GM12878 (cell line): ENCODE data around the gene SLC25A17. TPM values are rescaled to one million over a fixed set of nuclear protein-coding genes. Genes with fewer than 3 reads are reported as not detected.

Experiments
- ATAC-seq: fragments of 200-7000 bp; cut with Tn5 transposase; 3 replicates; pipeline ENCODE4 v1.9.1; 2020; ENCODE audit warnings: mild to moderate bottlenecking, moderate library complexity
- BruUV-seq: library from RNA; stranded (reverse); fragments of 400-500 nt; replicated peaks from 2 replicates; lab custom pipeline; 2021; lab: Mats Ljungman, UMichigan
- CTCF ChIA-PET: fragments of 300-600 bp; sonication (Branson Sonifier 250); formaldehyde crosslinking; extraction: SDS; loops from one replicate; lab custom pipeline; 2021; ENCODE audit warnings: inconsistent platforms; lab: Yijun Ruan, JAX
- POLR2A ChIA-PET: fragments of 350-600 bp; formaldehyde crosslinking; extraction: SDS; loops from one replicate; lab custom pipeline; 2021; ENCODE audit warnings: inconsistent platforms; lab: Charles Lee
- RAD21 ChIA-PET: fragments of 300-600 bp; sonication (Branson Sonifier 250); formaldehyde crosslinking; loops from one replicate; lab custom pipeline; 2023; ENCODE audit warnings: antibody characterized with exemption; ENCODE audit not compliant: unreplicated experiment; lab: Charles Lee
- SMC1A ChIA-PET: fragments of 300-600 bp; sonication (Branson Sonifier 250); formaldehyde crosslinking; loops from one replicate; lab custom pipeline; 2023; ENCODE audit not compliant: unreplicated experiment, uncharacterized antibody; lab: Charles Lee
- DNase-seq: peaks from one replicate; pipeline ENCODE4 v3.0.0-alpha.2; 2011; ENCODE audit warnings: low read depth, low spot score
- FAIRE-seq: peaks from 3 replicates; lab custom pipeline; 2011; peaks lifted over from hg19 to GRCh38; lab: Jason Lieb, UNC
- H2AFZ ChIP-seq: 2 replicates; pipeline ENCODE4 v1.6.0; 2011; ENCODE audit warnings: low read depth, low read length, control low read depth; ENCODE audit not compliant: control insufficient read depth
- H3K27ac ChIP-seq: 2 replicates; pipeline ENCODE4 v1.5.1; 2011; ENCODE audit warnings: control low read depth; ENCODE audit not compliant: control insufficient read depth, insufficient read depth
- H3K27me3 ChIP-seq, 2 experiments: replicated peaks in 1 of 2; 2 replicates each; pipeline versions ENCODE4 v1.6.0 to v1.6.1; 2011; ENCODE audit warnings: low read length in 1 of 2; ENCODE audit not compliant: control insufficient read depth in 2 of 2, insufficient read depth in 2 of 2
- H3K36me3 ChIP-seq, 2 experiments: 2 replicates each; pipeline ENCODE4 v1.5.1; 2011; ENCODE audit warnings: low read length in 1 of 2; ENCODE audit not compliant: control insufficient read depth in 2 of 2, insufficient read depth in 2 of 2
- H3K4me1 ChIP-seq: 2 replicates; pipeline ENCODE4 v1.6.1; 2011; ENCODE audit warnings: mild to moderate bottlenecking, low read length, moderate library complexity, mixed read lengths; ENCODE audit not compliant: control insufficient read depth, insufficient read depth
- H3K4me2 ChIP-seq: 2 replicates; pipeline ENCODE4 v1.6.0; 2011; ENCODE audit warnings: control low read depth; ENCODE audit not compliant: control insufficient read depth, insufficient read depth
- H3K4me3 ChIP-seq: fragments of 200-600 bp; sonication (generic); 2 replicates; pipeline ENCODE4 v1.5.1; 2016
- H3K79me2 ChIP-seq: 2 replicates; pipeline ENCODE4 v1.6.0; 2011; ENCODE audit warnings: low read length; ENCODE audit not compliant: control insufficient read depth, insufficient read depth
- H3K9ac ChIP-seq: 2 replicates; pipeline ENCODE4 v1.8.0; 2011; ENCODE audit warnings: low read length, control low read depth, mixed read lengths; ENCODE audit not compliant: control insufficient read depth, insufficient read depth
- H3K9me3 ChIP-seq: replicated peaks from 3 replicates; pipeline ENCODE4 v1.5.1; 2011; ENCODE audit warnings: mild to moderate bottlenecking, low read length; ENCODE audit not compliant: control insufficient read depth, insufficient read depth
- H4K20me1 ChIP-seq: 2 replicates; pipeline ENCODE4 v1.6.0; 2011; ENCODE audit not compliant: control insufficient read depth, insufficient read depth
- BCL11A ChIP-seq: IDR thresholded peaks from 2 replicates; pipeline ENCODE4 v1.6.1; 2011; ENCODE audit warnings: low read depth, low read length
- DPF2 ChIP-seq: fragments of 450-650 bp; IDR thresholded peaks from 2 replicates; pipeline ENCODE4 v1.6.1; 2017; ENCODE audit warnings: mild to moderate bottlenecking
- E2F8 ChIP-seq: fragments of 450-650 bp; IDR thresholded peaks from 2 replicates; pipeline ENCODE4 v1.6.1; 2018; ENCODE audit warnings: mild to moderate bottlenecking, low read depth, moderate library complexity; ENCODE audit not compliant: partially characterized antibody
- GABPA ChIP-seq: IDR thresholded peaks from 2 replicates; pipeline ENCODE4 v1.6.1; 2014; ENCODE audit warnings: antibody characterized with exemption, low read depth, mild to moderate bottlenecking, inconsistent platforms
- MTA3 ChIP-seq: IDR thresholded peaks from 2 replicates; pipeline ENCODE4 v1.6.1; 2012; ENCODE audit warnings: low read length, inconsistent platforms, borderline replicate concordance
- MYC ChIP-seq: IDR thresholded peaks from 2 replicates; pipeline ENCODE4 v1.6.1; 2011; ENCODE audit warnings: mild to moderate bottlenecking, low read length, moderate library complexity, inconsistent platforms; ENCODE audit not compliant: insufficient read depth, insufficient replicate concordance, insufficient read length, severe bottlenecking
- PAX5 ChIP-seq: IDR thresholded peaks from 2 replicates; pipeline ENCODE4 v1.6.1; 2011; ENCODE audit warnings: low read depth, low read length, borderline replicate concordance
- PML ChIP-seq: IDR thresholded peaks from 2 replicates; pipeline ENCODE4 v1.6.1; 2012; ENCODE audit warnings: low read length, inconsistent platforms
- RELB ChIP-seq: fragments of 450-650 bp; IDR thresholded peaks from 2 replicates; pipeline ENCODE4 v1.6.1; 2017; ENCODE audit warnings: low read depth, mild to moderate bottlenecking, moderate library complexity
- SMARCA5 ChIP-seq: fragments of 450-650 bp; IDR thresholded peaks from 2 replicates; pipeline ENCODE4 v1.6.1; 2017; ENCODE audit warnings: mild to moderate bottlenecking
- TBL1XR1 ChIP-seq: IDR thresholded peaks from 2 replicates; pipeline ENCODE4 v1.6.1; 2012; ENCODE audit warnings: low read depth, low read length, improper control_type of control experiment
- WGBS: methylation state at CpG from one replicate; pipeline ENCODE4 v1.1.6; 2016; ENCODE audit warnings: low lambda C conversion rate; ENCODE audit not compliant: insufficient replicate concordance, insufficient coverage; ENCODE audit errors: missing lambda C conversion rate; 5-methylcytosine and 5-hydroxymethylcytosine counted together
- in situ Hi-C: fragments of 300-500 bp; cut with MboI; formaldehyde crosslinking; loops from 9 replicates; pipeline ENCODE4 v1.14.3; 2018; ENCODE audit warnings: mixed read lengths
- intact Hi-C: fragments of 100-400 bp; cut with micrococcal nuclease; formaldehyde crosslinking; loops from one replicate; pipeline ENCODE4 v1.14.2; 2022; ENCODE audit not compliant: unreplicated experiment
- polyA plus RNA-seq, 11 experiments: library from polyadenylated mRNA; depleted of rRNA in 4 of 11; unstranded in 6 of 11; stranded (reverse) in 5 of 11; fragments of >200 nt; fragmentation: Nextera tagmentation in 4 of 11; fragmentation: Illumina TruSeq in 1 of 11; extraction: Ambion mirVana in 4 of 11; extraction: Trizol in 1 of 11; gene quantifications; 1 replicate in 1 of 11; 2 replicates in 10 of 11; pipeline versions ENCODE4 v1.2.1 to v1.2.3, GENCODE V29; 2011 to 2016; ENCODE audit warnings: inconsistent platforms in 2 of 11, missing spikeins in 2 of 11, low read depth in 1 of 11
- total RNA-seq, 4 experiments: library from RNA; depleted of rRNA in 3 of 4; stranded (reverse); fragments of >200 nt in 3 of 4; fragmentation: Illumina TruSeq in 1 of 4; extraction: Trizol in 1 of 4; gene quantifications; 2 replicates each; pipeline versions ENCODE4 v1.2.1 to v1.2.3, GENCODE V29; 2013 to 2021
- TF ChIP-seq, protein P1 (sequence below): fragments of 450-650 bp; conservative IDR thresholded peaks from 2 replicates; pipeline ENCODE4 v1.6.1; 2017; ENCODE audit warnings: mild to moderate bottlenecking, moderate library complexity

SLC25A17 gene
- total and polyA plus RNA-seq, 10 of the 15 experiments (the other 5 are each of a cell fraction or from before 2014, with no cell fraction given) = 37.5 to 113 (median 62.3) TPM

DNA sequence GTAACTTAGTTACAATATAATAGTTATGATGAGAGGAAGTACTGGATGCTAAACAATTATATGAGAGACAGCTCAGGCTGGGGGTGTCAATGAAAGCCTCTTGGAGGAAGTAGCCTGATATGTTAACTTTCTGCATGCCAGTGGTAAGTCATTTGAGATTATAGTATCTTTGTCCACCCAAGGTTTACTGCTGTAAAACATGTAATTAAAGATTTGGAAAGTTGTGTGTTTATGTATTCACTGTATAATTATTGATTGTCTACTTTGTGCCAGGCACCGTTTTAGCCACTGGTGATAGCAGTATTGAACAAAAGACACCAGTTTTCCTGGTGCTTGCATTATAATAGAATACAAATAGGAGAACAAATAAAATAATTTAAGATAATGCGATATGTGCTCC is 43.4 kb upstream of the SLC25A17 start:
- RAD21 ChIA-PET = no interaction called here
- WGBS = 94% methylated on average over 2 of the region's 2 CpGs
- Histone ChIP-seq H3K9me3 (no peaks in the 10 kb centered on the region), H3K36me3 (no peaks in the 10 kb centered on the region), H3K9ac (no peak overlapping the region), H3K4me1 (peaks cover 10% of the 10 kb centered on the region), H3K4me3 (no peak overlapping the region), H3K79me2 (peaks cover 27% of the 10 kb centered on the region), H3K27ac (no peak overlapping the region), H2AFZ (no peak overlapping the region), H3K4me2 (no peak overlapping the region), H3K27me3 (no peaks in the 10 kb centered on the region), H4K20me1 (no peaks in the 10 kb centered on the region)
- DNase-seq (no peak), FAIRE-seq (no peak), ATAC-seq (no peak)
- in situ Hi-C loops = no loop called here
- no TSS peak for BruUV-seq
- intact Hi-C loops = no loop called here
- TF ChIP-seq MYC (no peak), GABPA (no peak), BCL11A (no peak), SMARCA5 (no peak)
- POLR2A ChIA-PET = interaction anchor here (0.5 to 1.1 kb wide), 2 partner anchors 14 to 21 kb away, joined by 3 read pairs; no protein-coding TSS in a partner anchor
- CTCF ChIA-PET = no interaction called here
- SMC1A ChIA-PET = no interaction called here

DNA sequence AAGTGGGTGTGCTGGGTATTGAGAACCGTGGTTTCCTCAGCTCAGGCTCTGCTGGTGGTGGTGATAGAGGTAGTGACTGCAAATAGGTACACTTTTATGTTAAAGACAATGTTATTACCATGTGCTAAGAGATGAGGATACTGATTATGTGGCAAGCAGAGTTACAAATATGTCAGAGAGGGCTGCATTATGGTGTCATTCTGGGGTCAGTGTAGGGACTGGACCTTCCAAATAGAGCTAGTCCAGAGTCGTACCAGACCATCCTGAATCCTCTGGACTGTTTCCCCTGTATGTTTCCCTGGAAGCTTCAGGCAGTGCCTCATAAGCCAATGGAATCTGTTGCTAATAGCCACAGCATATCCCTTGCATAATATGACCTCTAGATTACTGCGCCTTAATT is 42.9 kb upstream of the SLC25A17 start, which contains the start of gene DNAJB7:
TSS of gene DNAJB7 (minus strand) at position 101 of the 400 bp plus-strand sequence. CDS start 119 bp downstream, outside the sequence.
- no peaks in the 10 kb centered on the region for H3K27me3 ChIP-seq
- in situ Hi-C loops = no loop called here
- no peaks in the 10 kb centered on the region for H4K20me1 ChIP-seq
- no peak within 1 kb of the TSS for H3K9ac ChIP-seq
- no peak within 1 kb of the TSS for H2AFZ ChIP-seq
- intact Hi-C loops = no loop called here
- no TSS peak for BruUV-seq
- H3K4me1 ChIP-seq = peaks cover 10% of the 10 kb centered on the region
- peaks cover 32% of the 10 kb centered on the region for H3K79me2 ChIP-seq
- no peaks in the 10 kb centered on the region for H3K9me3 ChIP-seq
- H3K4me2 ChIP-seq = no peak within 1 kb of the TSS
- ATAC-seq (no peak), DNase-seq (no peak), FAIRE-seq (no peak)
- SMC1A ChIA-PET = interaction anchor here (1.0 to 1.2 kb wide), 2 partner anchors 8 to 178 kb away, joined by 3 to 6 read pairs; no protein-coding TSS in a partner anchor
- CTCF ChIA-PET = no interaction called here
- RAD21 ChIA-PET = no interaction called here
- no peak within 1 kb of the TSS for H3K27ac ChIP-seq
- POLR2A ChIA-PET = interaction anchor here (0.5 to 1.1 kb wide), 4 partner anchors 14 to 208 kb away, joined by 3 to 4 read pairs (median 3); no protein-coding TSS in a partner anchor
- no peaks in the 10 kb centered on the region for H3K36me3 ChIP-seq
- WGBS = 92% methylated on average over 3 of the region's 3 CpGs
- H3K4me3 ChIP-seq = no peak within 1 kb of the TSS
- TF ChIP-seq E2F8 = no peak
- TF ChIP-seq RELB = no peak
- TF ChIP-seq PML = no peak
- no peak for TF ChIP-seq PAX5
- TF ChIP-seq MTA3 = no peak
- no peak for TF ChIP-seq DPF2
- TF ChIP-seq, protein P1, sequence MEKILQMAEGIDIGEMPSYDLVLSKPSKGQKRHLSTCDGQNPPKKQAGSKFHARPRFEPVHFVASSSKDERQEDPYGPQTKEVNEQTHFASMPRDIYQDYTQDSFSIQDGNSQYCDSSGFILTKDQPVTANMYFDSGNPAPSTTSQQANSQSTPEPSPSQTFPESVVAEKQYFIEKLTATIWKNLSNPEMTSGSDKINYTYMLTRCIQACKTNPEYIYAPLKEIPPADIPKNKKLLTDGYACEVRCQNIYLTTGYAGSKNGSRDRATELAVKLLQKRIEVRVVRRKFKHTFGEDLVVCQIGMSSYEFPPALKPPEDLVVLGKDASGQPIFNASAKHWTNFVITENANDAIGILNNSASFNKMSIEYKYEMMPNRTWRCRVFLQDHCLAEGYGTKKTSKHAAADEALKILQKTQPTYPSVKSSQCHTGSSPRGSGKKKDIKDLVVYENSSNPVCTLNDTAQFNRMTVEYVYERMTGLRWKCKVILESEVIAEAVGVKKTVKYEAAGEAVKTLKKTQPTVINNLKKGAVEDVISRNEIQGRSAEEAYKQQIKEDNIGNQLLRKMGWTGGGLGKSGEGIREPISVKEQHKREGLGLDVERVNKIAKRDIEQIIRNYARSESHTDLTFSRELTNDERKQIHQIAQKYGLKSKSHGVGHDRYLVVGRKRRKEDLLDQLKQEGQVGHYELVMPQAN = no peak
- no peak for TF ChIP-seq TBL1XR1
